Prostate gland (tissue), 2 donors: ENCODE data around the gene ISG15. TPM values are rescaled to one million over a fixed set of nuclear protein-coding genes. Genes with fewer than 3 reads are reported as not detected.
A peak's percentile ranks its signal among the peaks of the same experiment; 100 is the strongest.

ENCODE experiments used
- DNase-seq: peaks from one replicate; pipeline ENCODE4 v3.0.0-alpha.2; 2019; ENCODE audit warnings: low spot score
- H3K27ac ChIP-seq, 2 donors: fragments of 200-600 bp; sonication (generic); 2 replicates each; pipeline ENCODE4 v1.5.1; 2017 to 2019
- H3K27me3 ChIP-seq: fragments of 200-600 bp; sonication (generic); replicated peaks from 2 replicates; pipeline ENCODE4 v1.5.1; 2019; ENCODE audit not compliant: insufficient read depth
- H3K36me3 ChIP-seq, 2 donors: fragments of 200-600 bp; sonication (generic); 1 replicate in 1 of 2; 2 replicates in 1 of 2; pipeline versions ENCODE4 v1.5.1 to v1.8.1; 2017 to 2019
- H3K4me1 ChIP-seq: fragments of 200-600 bp; sonication (generic); replicated peaks from 2 replicates; pipeline ENCODE4 v1.5.1; 2019
- H3K4me3 ChIP-seq, 2 donors: fragments of 200-600 bp; sonication (generic); 2 replicates each; pipeline ENCODE4 v1.5.1; 2017 to 2019
- H3K9me3 ChIP-seq: fragments of 200-600 bp; sonication (generic); 2 replicates; pipeline ENCODE4 v1.5.1; 2017
- POLR2A ChIP-seq: fragments of 450-650 bp; IDR thresholded peaks from one replicate; pipeline ENCODE4 v1.6.1; 2016; ENCODE audit warnings: antibody characterized with exemption, mild to moderate bottlenecking
- POLR2AphosphoS5 ChIP-seq: sonication (generic); formaldehyde crosslinking; IDR thresholded peaks from one replicate; pipeline ENCODE4 v1.6.1; 2017; ENCODE audit warnings: antibody characterized with exemption
- WGBS: methylation state at CpG from one replicate; pipeline ENCODE4 v1.1.5; 2018; 5-methylcytosine and 5-hydroxymethylcytosine counted together
- intact Hi-C: fragments of 100-400 bp; cut with DNase I; formaldehyde crosslinking; loops from one replicate; pipeline ENCODE4 v1.14.2; 2022
- total RNA-seq, 2 donors: library from RNA; depleted of rRNA; stranded (reverse); fragments of >200 nt; gene quantifications; one replicate each; pipeline ENCODE4 v1.1.0, GENCODE V29; 2016
- TF ChIP-seq, protein P1 (sequence below), 4 experiments: fragments of 200-600 bp in 2 of 4; fragments of 450-650 bp in 2 of 4; sonication (generic) in 2 of 4; IDR thresholded peaks; 1 replicate in 3 of 4; 2 replicates in 1 of 4; pipeline ENCODE4 v1.5.1; 2016 to 2019; ENCODE audit warnings: antibody characterized with exemption in 4 of 4, mild to moderate bottlenecking in 2 of 4, moderate library complexity in 2 of 4

ISG15 gene
- total RNA-seq, 2 donors from 2014 or later: 22.3 to 27.2 TPM

DNA sequence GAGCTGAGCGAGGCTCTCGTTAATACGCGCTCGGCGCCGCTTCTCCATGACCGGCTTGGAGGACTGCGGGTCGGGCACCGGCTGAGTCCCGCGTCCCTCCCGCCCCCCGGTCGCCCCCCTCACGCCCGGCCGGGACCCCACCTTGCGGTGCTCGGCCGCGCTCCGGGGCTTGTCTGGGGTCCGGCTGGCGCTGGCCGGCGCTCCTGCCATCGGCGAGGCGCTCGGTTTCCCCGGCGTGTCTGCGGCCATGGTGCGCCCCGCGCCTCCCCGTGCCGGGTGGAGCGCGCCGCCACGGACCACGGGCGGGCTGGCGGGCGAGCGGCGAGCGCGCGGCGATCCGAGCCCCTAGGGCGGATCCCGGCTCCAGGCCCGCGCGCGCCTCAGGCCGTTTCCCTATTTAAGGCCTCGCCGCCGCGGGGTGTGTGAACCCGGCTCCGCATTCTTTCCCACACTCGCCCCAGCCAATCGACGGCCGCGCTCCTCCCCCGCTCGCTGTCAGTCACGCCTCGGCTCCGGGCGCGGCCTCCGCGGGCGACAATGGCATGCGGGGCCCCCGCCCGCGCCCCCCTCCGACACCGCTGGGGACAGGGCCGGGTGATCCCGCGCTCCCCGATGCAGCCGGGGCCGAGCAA is 13.5 kb upstream of the ISG15 start, which contains the start of gene HES4:
HES4 (minus strand) TSS at position 373 of the 632 bp plus-strand sequence; CDS start at position 249, 124 bp downstream.
- DNase-seq: peak; percentile 91
- TF ChIP-seq POLR2AphosphoS5 (peak; percentile 78), POLR2A (peak; percentile 88)
- TF ChIP-seq, protein P1, sequence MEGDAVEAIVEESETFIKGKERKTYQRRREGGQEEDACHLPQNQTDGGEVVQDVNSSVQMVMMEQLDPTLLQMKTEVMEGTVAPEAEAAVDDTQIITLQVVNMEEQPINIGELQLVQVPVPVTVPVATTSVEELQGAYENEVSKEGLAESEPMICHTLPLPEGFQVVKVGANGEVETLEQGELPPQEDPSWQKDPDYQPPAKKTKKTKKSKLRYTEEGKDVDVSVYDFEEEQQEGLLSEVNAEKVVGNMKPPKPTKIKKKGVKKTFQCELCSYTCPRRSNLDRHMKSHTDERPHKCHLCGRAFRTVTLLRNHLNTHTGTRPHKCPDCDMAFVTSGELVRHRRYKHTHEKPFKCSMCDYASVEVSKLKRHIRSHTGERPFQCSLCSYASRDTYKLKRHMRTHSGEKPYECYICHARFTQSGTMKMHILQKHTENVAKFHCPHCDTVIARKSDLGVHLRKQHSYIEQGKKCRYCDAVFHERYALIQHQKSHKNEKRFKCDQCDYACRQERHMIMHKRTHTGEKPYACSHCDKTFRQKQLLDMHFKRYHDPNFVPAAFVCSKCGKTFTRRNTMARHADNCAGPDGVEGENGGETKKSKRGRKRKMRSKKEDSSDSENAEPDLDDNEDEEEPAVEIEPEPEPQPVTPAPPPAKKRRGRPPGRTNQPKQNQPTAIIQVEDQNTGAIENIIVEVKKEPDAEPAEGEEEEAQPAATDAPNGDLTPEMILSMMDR (IDR thresholded peaks at IDR 0.05): no peak
- intact Hi-C loops: no loop called here
- Histone ChIP-seq H3K27ac (peak within 1 kb of the TSS; percentile 94 to 95), H3K4me3 (peak within 1 kb of the TSS; percentile 59 to 71), H3K4me1 (peaks cover 4% of the 10 kb centered on the region), H3K36me3 (no peaks in the 10 kb centered on the region), H3K9me3 (no peaks in the 10 kb centered on the region), H3K27me3 (no peaks in the 10 kb centered on the region)
- WGBS: under 1% methylated on average over 65 of the region's 95 CpGs

GRCh38 chr1:1000357-1001056 is 12.8 kb upstream of the ISG15 start:
- peak; percentile 71 for DNase-seq
- WGBS: 2% methylated on average over 53 of the region's 75 CpGs
- peak overlapping the region; percentile 94 to 95 for H3K27ac ChIP-seq
- H3K27me3 ChIP-seq: no peaks in the 10 kb centered on the region
- peak overlapping the region; percentile 59 to 71 for H3K4me3 ChIP-seq
- TF ChIP-seq POLR2AphosphoS5 (peak; percentile 70), POLR2A (peak; percentile 59)
- TF ChIP-seq, protein P1 (IDR thresholded peaks at IDR 0.05): peak in 1 of 4 experiments; percentile 21
- H3K36me3 ChIP-seq: no peaks in the 10 kb centered on the region
- intact Hi-C loops: no loop called here
- no peaks in the 10 kb centered on the region for H3K9me3 ChIP-seq
- H3K4me1 ChIP-seq: peaks cover 6% of the 10 kb centered on the region

GRCh38 chr1:1001057-1001783 is 12.1 kb upstream of the ISG15 start:
- no peaks in the 10 kb centered on the region for H3K36me3 ChIP-seq
- H3K27ac ChIP-seq: peak overlapping the region; percentile 94 to 95
- TF ChIP-seq POLR2A (no peak), POLR2AphosphoS5 (no peak)
- TF ChIP-seq, protein P1 (IDR thresholded peaks at IDR 0.05): no peak
- H3K4me1 ChIP-seq: peaks cover 9% of the 10 kb centered on the region
- no peak for DNase-seq
- intact Hi-C loops: no loop called here
- peak overlapping the region; percentile 59 to 71 for H3K4me3 ChIP-seq
- WGBS: under 1% methylated on average over 55 of the region's 58 CpGs
- H3K27me3 ChIP-seq: no peaks in the 10 kb centered on the region
- no peaks in the 10 kb centered on the region for H3K9me3 ChIP-seq

DNA sequence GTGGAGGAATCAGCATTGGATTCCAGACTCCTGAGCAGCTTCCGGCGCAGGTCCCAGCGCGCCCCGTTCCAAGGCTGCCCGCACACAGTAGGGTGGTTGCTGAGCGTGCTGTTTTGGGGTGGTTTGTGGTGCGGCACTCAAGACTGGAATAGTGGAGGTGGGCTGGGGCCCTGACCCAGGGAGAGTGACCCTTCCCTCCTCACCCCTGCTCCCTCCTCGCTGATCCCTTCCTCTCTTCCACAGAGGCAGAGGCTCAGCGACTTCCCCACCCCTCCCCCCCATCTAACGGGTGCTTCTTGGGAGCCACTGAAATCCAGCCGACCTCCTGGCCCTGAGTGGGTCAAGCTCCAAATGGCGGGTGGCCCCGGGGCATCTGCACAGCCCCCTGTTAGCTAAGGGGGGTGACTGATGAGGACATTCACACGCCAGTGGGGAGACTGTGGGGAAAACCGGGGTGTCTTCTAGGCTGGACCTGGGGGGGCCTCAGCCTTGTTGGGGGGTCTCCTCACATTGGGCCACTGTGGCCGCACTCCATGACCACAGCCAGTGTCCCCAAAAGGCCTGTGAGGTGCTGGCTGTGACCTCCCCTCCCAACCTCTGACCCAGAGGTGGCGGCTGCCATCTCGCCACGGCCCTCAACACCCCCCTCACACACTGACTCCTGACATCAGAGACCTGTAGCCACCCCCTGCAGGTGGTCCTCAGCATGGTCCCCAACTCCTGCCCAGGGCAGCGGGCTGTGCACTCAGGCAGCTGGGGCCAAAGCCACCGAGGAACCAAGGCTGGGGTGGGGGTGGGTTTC is 9.5 kb upstream of the ISG15 start:
- peaks cover 5% of the 10 kb centered on the region for H3K4me1 ChIP-seq
- 86% methylated on average over 22 of the region's 22 CpGs for WGBS

More for the DNA sequence above, 9.5 kb upstream of the ISG15 start:
- TF ChIP-seq POLR2A (no peak), POLR2AphosphoS5 (no peak)
- TF ChIP-seq, protein P1 (IDR thresholded peaks at IDR 0.05): no peak
- Histone ChIP-seq H3K36me3 (no peaks in the 10 kb centered on the region), H3K27ac (no peak overlapping the region), H3K9me3 (no peaks in the 10 kb centered on the region), H3K4me3 (no peak overlapping the region), H3K27me3 (no peaks in the 10 kb centered on the region)
- intact Hi-C loops: no loop called here
- DNase-seq: no peak
